Measurements from ENCODE around the gene NTNG2. TPM values are rescaled to one million over a fixed set of nuclear protein-coding genes. Genes with fewer than 3 reads are reported as not detected.

Gene NTNG2
- total and polyA plus RNA-seq, 2 donors (not counting 3 experiments of a cell fraction or from before 2014, with no cell fraction given) = 0.08 to 0.88 TPM

DNA sequence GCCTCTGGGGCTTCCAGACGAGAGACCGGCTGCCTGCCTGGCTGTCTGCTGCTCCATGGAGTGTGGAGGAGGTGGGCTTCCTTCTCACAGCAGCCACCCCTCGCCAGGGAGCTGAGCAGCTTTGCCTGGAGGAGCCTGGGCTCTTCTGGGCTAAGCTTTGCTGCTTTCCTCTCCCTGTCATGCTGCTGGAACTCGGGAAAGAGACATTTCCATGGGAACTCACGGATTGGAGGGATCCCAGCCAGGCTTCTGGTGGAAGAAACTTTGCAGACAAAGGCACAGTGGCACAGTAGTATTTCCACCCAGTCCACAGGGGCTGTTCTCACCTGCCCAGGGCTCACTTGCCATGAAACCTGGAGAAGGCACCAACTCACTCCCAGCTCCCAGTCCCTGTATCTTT lies 5.6 kb upstream of the NTNG2 start:
- POLR2A ChIA-PET = no interaction called here
- dilution Hi-C loops (cut with MboI; ENCODE audit: extremely low pct_ligation_motif_present, low sequenced_read_pairs) (no loop called here), intact Hi-C loops (cut with micrococcal nuclease) (no loop called here)
- Histone ChIP-seq H3K4me1 (ENCODE audit: control insufficient read depth, extremely low read depth, insufficient read depth, low read length) (no peaks in the 10 kb centered on the region), H3K9me1 (replicated peaks; ENCODE audit: control insufficient read depth, extremely low read depth, insufficient read depth, low read length) (no peaks in the 10 kb centered on the region), H3K79me2 (ENCODE audit: control insufficient read depth, insufficient read depth, low read length) (no peaks in the 10 kb centered on the region), H3K9ac (replicated peaks; ENCODE audit: extremely low read depth, insufficient read depth, low read length) (no peak overlapping the region), H4K20me1 (replicated peaks; ENCODE audit: control insufficient read depth, extremely low read depth, insufficient read depth, low read length) (no peaks in the 10 kb centered on the region), H3K4me3 (replicated peaks in 1 of 3; ENCODE audit: insufficient read depth in 1 of 3, low read depth in 1 of 3, low read length in 3 of 3) (no peak overlapping the region), H3K9me3 (replicated peaks; ENCODE audit: control insufficient read depth, insufficient read depth, low read length) (no peaks in the 10 kb centered on the region), H3K36me3 (ENCODE audit: control insufficient read depth in 2 of 2, extremely low read depth in 1 of 2, insufficient read depth in 2 of 2, low read length in 2 of 2) (no peaks in the 10 kb centered on the region), H2AFZ (ENCODE audit: low read depth, low read length) (no peak overlapping the region), H3K27ac (ENCODE audit: insufficient read depth, low read depth, low read length) (no peak overlapping the region), H3K4me2 (ENCODE audit: insufficient read depth, low read length) (no peak overlapping the region), H3K27me3 (ENCODE audit: control insufficient read depth in 2 of 2, insufficient read depth in 2 of 2, low read length in 2 of 2) (peaks cover 33% of the 10 kb centered on the region in 2 experiments)
- FAIRE-seq (no peak), DNase-seq (ENCODE audit: low read depth, low spot score) (no peak)
- no TSS peak for BruUV-seq (replicated peaks)
- TF ChIP-seq, protein P1, sequence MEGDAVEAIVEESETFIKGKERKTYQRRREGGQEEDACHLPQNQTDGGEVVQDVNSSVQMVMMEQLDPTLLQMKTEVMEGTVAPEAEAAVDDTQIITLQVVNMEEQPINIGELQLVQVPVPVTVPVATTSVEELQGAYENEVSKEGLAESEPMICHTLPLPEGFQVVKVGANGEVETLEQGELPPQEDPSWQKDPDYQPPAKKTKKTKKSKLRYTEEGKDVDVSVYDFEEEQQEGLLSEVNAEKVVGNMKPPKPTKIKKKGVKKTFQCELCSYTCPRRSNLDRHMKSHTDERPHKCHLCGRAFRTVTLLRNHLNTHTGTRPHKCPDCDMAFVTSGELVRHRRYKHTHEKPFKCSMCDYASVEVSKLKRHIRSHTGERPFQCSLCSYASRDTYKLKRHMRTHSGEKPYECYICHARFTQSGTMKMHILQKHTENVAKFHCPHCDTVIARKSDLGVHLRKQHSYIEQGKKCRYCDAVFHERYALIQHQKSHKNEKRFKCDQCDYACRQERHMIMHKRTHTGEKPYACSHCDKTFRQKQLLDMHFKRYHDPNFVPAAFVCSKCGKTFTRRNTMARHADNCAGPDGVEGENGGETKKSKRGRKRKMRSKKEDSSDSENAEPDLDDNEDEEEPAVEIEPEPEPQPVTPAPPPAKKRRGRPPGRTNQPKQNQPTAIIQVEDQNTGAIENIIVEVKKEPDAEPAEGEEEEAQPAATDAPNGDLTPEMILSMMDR (IDR thresholded peaks at IDR 0.05; ENCODE audit: extremely low read depth in 1 of 2, insufficient read depth in 1 of 2, low read depth in 1 of 2, low read length in 2 of 2) = no peak
- no peak for TF ChIP-seq FOS (IDR thresholded peaks at IDR 0.05; ENCODE audit: borderline replicate concordance, insufficient read depth, low read length)
- no peak for TF ChIP-seq POLR2A (IDR thresholded peaks at IDR 0.05; ENCODE audit: low read depth, low read length)
- TF ChIP-seq, protein P2, sequence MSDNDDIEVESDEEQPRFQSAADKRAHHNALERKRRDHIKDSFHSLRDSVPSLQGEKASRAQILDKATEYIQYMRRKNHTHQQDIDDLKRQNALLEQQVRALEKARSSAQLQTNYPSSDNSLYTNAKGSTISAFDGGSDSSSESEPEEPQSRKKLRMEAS (IDR thresholded peaks at IDR 0.05; ENCODE audit: insufficient read depth, insufficient read length) = no peak
- TF ChIP-seq JUN (IDR thresholded peaks at IDR 0.05; ENCODE audit: borderline replicate concordance, insufficient read depth, insufficient read length, low read depth) = no peak
- no peak for TF ChIP-seq GATA2 (IDR thresholded peaks at IDR 0.05; ENCODE audit: insufficient read depth, insufficient read length, low read depth, low read length)
- TF ChIP-seq EZH2 (IDR thresholded peaks at IDR 0.05; ENCODE audit: borderline replicate concordance, low read depth, low read length, severe bottlenecking) = no peak
- no peak for TF ChIP-seq MYC (IDR thresholded peaks at IDR 0.05; ENCODE audit: low read depth, low read length)
- no peak for TF ChIP-seq POLR2AphosphoS5 (IDR thresholded peaks at IDR 0.05; ENCODE audit: insufficient read depth, low read depth, low read length)
- CTCF ChIA-PET = interaction anchor here (0.6 to 1.6 kb wide), 5 partner anchors 12 to 393 kb away, joined by 3 to 8 read pairs (median 4); no protein-coding TSS in a partner anchor
